GM19467 (cell line): Measurements from ENCODE around the gene EPB41L5.
"Not testable (repeated sequence)": the region's sequence is repeated elsewhere in the genome, so short reads cannot be mapped to it uniquely, and the experiment has no call there.

Experiments
- ATAC-seq: cut with Tn5 transposase; IDR thresholded peaks from one replicate; pipeline ENCODE4 v1.9.1; 2021; ENCODE audit warnings: mild to moderate bottlenecking, moderate library complexity; ENCODE audit not compliant: unreplicated experiment

Gene EPB41L5

DNA sequence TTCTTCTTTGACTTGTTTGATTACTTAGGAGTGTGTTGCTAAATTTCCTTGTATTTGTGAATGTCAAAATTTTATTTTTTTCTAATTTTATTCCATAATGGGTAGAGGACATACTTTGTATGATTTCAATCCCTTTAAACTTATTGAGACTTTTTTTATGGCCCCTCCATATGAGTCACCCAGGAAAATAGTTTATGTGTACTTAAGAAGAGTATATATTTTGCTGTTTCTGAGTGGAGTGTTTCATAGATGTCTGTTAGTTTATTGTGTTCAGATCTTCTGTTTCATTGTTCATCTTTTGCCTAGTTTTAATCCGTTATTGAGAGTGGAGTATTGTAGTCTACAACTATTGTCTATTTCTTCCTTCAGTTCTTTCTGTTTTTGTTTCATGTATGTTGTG is 81.9 kb downstream of the EPB41L5 start:
- no peak for ATAC-seq

GRCh38 chr2:120100627-120101026 is 87.8 kb downstream of the EPB41L5 start:
- ATAC-seq = no peak

- no peak for ATAC-seq
Observed at GRCh38 chr2:120103723-120104467, 91.0 kb downstream of the EPB41L5 start.

GRCh38 chr2:120104772-120105171 is 91.9 kb downstream of the EPB41L5 start:
- no peak for ATAC-seq

GRCh38 chr2:120105360-120105759 is 92.5 kb downstream of the EPB41L5 start:
- peak; percentile 54 for ATAC-seq

DNA sequence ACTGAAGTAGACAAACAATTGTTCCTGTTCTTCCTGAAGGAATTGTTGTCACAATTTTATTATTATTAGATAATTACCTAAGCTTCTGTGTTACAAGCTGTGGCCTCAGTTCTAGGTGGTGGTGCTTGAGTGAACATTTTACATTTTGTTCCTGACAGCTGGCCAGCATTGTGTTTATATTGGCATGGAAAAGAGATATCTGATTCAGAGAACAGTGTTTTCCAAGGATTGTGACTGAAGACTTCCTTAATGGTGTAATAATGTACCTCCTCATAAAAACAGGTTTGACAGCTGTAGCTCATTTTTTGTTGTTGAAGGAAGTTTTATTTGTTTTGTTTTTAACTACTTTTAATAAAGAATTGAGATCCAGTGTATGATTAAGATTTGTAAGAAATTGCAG is 95.2 kb downstream of the EPB41L5 start:
- no peak for ATAC-seq

- ATAC-seq = no peak
Observed at GRCh38 chr2:120108749-120109148, 95.9 kb downstream of the EPB41L5 start.

DNA sequence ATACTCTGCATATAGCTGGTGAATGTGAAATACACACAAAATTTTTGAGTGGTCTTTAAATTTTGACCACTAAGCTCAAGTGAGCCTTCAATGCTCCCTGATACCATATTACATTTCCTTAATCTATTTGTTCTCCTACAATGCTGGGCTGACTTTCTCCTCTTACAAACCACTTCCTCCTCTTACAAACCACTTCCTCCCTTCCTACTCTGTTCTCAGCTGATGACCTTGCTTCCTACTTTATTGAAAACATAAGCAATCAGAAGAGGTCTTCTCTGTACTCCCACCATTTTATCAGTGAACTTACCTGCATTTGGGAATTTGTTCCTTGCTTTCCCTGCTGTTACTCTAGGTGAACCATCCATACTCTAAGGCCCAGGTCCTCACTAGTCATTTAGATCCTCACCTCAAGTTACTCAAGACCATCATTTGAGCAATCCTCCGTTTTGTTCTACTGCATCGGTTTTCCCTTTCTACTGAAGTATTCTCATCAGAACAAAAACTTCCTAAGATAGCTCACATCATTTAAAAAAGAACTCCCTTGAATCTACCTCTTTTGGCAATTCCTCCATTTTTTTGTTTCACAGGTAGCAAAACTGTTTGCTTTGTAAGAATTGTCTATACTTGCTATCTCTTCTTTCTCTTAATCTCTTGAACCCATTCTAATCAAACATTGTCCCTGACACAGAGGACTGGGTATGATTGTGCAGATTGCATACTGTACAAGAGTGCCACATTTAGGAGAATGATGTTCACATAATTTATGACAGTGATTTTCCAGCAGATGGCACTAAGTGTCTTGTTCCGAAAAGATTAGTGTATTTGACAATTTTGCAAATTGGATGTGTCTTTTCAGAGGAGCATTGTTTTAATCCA is 96.5 kb downstream of the EPB41L5 start:
- ATAC-seq = no peak

- ATAC-seq = no peak
Observed at GRCh38 chr2:120110062-120110362, 97.1 kb downstream of the EPB41L5 start.

- ATAC-seq = no peak
Observed at GRCh38 chr2:120110507-120110906, 97.6 kb downstream of the EPB41L5 start.

GRCh38 chr2:120111193-120111592 is 98.3 kb downstream of the EPB41L5 start:
- no peak for ATAC-seq

- no peak for ATAC-seq
Observed at GRCh38 chr2:120118018-120118417, 105.1 kb downstream of the EPB41L5 start.

DNA sequence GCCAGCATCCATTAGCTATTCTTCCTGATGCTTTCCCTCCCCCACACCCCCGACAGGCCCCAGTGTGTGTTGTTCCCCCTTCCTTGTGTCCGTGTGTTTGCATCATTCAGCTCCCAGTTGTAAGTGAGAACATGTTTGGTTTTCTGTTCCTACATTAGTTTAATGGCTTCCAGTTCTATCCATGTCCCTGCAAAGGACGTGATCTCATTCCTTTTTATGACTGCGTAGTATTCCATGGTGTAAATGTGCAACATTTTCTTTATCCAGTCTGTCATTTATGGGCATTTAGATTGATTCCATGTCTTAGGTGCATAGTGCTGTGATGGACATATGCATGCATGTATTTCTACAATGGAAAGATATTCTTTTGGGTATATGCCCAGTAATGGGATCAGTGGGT is 105.6 kb downstream of the EPB41L5 start:
- no peak for ATAC-seq

DNA sequence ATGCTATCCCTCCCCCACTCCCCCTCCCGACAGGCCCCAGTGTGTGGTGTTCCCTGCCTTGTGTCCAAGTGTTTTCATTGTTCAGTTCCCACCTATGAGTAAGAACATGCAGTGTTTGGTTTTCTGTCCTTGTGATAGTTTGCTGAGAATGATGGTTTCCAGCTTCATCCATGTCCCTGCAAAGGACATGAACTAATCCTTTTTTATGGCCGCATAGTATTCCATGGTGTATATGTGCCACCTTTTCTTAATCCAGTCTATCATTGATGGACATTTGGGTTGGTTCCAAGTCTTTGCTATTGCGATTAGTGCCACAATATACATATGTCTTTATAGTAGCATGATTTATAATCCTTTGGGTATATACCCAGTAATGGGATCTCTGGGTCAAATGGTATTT is 108.5 kb downstream of the EPB41L5 start:
- ATAC-seq = not testable (repeated sequence)

GRCh38 chr2:120123090-120123489 is 110.2 kb downstream of the EPB41L5 start:
- ATAC-seq = no peak

DNA sequence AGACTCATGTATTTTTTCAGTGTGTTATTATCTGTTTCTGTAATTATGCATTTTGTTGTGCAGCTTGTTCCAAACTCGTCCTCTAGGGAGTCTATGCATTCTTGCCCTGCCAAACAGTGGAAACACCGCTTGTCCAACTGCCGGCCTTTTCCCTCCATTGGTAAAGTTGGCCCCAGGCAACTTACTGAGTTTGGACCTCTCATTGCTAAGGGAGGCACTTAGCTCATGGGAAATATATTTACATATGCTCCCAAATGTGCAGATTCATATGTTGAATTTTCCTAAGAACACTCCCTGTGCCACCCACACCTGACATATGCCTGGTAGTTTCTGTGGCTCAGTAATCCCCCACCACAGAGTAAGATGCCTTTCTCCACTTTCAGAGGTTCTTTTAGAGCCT is 112.3 kb downstream of the EPB41L5 start:
- no peak for ATAC-seq

DNA sequence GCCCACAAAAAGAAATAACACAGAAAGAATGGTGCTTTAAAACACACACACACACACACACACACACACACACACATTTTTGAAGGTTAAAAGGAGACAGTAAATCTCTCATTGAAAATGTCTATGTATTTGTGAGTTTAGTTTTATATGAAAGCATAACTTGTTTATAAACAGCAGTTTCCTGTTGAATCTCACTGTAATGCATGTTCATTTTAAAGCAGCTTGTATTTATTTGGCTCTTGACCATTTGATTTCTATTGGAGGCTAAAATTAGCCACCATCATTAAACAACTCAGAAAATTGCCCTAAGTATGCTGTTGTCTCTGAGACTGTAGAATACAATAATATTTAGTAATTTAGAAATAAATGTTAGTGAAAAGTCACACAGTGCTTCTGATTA is 115.3 kb downstream of the EPB41L5 start:
- no peak for ATAC-seq

GRCh38 chr2:120132190-120132589 is 119.3 kb downstream of the EPB41L5 start:
- ATAC-seq = no peak

- no peak for ATAC-seq
Observed at GRCh38 chr2:120132691-120133090, 119.8 kb downstream of the EPB41L5 start.

DNA sequence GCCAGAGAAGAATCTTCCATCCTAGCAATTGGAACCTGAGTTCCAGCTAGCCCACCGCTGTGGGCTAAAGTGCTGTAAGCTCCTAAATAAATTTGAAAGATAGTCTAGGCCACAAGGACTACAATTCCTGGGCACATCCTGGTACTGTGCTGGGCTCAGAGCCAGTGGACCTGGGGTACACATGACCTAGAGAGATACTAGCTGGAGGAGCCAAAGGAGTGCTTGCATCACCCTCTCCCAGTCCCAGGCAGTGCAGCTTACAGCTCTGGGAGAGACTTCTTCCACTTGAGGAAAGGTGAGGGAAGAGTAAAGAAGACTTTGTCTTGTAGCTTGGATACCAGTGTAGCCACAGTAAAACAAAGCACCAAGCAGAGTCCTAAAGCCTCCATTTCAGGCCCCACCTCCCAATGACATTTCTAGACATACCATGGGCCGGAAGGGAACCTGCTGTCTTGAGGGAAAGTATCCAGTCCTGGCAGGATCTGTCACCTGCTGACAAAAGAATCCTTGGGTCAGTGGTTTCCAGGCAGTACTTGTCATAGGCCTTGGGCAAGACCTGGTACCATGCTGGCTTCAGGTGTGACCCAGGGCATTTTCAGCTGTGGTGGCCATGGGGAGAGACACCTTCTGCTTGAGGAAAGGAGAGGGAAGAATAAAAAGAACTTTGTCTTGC is 120.8 kb downstream of the EPB41L5 start:
- ATAC-seq = no peak

GRCh38 chr2:120134263-120134662 is 121.4 kb downstream of the EPB41L5 start:
- ATAC-seq = no peak

GRCh38 chr2:120135013-120135412 is 122.1 kb downstream of the EPB41L5 start:
- not testable (repeated sequence) for ATAC-seq
